Measurements from ENCODE around the gene DCAF7.

The DCAF7 gene, protein sequence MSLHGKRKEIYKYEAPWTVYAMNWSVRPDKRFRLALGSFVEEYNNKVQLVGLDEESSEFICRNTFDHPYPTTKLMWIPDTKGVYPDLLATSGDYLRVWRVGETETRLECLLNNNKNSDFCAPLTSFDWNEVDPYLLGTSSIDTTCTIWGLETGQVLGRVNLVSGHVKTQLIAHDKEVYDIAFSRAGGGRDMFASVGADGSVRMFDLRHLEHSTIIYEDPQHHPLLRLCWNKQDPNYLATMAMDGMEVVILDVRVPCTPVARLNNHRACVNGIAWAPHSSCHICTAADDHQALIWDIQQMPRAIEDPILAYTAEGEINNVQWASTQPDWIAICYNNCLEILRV
- 44.2 to 89.3 (median 87.1) reads per million in 3 experiments for total RNA-seq

DNA sequence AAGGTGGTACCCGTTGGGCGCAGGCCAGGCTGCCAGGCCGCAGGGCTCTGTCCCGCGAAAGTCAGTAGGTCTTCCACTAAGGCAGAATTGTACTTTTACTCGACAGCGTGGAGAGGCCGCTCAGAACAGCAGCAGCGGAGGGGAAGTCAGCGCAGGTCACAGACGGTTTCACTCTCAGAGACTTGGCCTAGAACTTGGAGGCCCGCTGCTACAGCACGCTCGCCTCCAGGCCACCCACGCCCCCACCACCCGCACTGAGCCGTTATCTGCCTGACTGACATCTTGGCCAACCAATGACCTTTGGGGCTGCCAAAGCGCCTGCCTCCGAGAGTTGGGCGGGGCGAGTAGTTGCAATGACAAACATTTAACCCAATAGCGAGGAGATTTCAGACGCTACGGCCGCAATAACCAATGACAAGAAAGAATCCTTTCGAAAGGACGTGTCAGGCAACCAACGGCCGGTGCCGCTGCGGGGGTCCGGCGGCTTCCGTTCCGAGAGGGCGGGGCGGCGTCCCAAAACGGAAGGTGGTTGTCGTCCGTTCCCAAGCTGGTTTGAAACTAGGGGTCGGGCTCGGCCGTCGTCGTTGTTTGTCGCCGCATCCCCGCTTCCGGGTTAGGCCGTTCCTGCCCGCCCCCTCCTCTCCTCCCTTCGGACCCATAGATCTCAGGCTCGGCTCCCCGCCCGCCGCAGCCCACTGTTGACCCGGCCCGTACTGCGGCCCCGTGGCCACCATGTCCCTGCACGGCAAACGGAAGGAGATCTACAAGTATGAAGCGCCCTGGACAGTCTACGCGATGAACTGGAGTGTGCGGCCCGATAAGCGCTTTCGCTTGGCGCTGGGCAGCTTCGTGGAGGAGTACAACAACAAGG lies at the start of gene DCAF7:
TSS of gene DCAF7 (plus strand) at position 532 of the 871 bp plus-strand sequence. CDS start at position 733, 201 bp downstream.
- DNase-seq, result peak; percentile 99

DNA sequence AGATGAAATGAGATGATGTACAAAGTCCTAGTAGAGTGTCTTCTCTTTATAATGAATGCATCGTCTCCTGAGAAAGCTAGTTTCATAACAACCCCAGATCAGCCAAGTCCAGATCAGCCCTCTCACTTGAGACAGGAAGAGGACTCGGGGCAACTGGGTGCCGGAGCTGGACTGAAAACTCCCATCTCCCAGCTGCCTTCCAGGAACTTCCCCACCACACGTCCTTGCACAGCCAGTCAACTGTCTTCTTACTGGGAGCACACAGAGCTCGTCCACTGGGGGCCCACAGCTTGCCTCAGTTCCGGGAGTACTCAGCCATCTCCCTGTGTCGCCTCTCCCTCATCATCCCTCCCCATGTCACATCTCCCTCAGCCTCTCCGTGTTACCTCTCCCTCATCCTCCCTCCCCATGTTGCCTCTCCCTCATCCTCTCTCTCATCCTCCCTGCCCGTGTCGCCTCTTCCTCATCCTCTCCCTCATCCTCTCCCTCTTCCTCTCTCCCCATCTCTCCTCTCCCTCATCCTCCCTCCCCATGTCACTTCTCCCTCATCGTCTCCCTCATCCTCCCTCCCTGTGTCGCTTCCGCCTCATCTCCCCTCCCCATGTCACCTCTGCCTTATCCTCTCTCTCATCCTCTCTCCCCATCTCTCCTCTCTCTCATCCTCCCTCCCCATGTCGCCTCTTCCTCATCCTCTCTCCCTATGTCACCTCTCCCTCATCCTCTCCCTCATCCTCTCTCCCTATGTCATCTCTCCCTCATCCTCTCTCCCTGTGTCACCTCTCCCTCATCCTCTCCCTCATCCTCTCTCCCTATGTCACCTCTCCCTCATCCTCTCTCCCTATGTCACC lies 49.5 kb upstream of the DCAF7 start:
- DNase-seq, result no peak

DNA sequence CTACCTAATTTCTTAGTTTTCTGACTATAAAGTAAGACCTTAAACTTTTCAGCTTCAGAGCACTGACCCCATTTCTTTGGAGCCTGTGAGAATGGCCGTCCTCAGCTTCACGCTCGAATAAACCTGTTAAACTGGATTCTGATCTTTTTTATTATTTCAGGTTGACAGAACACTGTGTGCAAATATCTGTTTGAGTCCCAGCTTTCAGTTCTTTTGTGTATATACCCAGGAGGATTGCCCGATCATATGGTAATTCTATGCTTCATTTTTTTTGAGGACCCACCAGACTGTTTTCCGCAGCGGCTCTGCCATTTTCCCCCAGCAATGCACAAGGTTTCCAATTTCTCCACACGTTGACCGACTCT lies 47.0 kb upstream of the DCAF7 start:
- DNase-seq, result no peak

DNA sequence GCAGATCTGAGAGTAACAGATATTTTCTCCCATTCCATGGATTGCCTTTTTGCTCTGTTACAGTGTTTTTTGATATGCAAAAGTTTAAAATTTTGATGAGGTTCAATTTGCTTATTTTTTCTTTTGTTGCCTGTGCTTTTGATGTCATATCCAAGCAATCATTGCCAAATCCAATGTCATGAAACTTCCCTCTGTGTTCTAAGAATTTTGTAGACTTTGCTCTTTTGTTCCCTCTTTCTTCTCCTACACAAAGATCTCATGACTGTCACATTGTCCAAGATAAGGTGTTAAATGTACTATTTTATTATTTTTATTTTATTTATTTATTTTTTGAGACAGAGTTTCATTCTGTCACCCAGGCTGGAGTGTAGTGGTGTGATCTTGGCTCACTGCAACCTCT lies 46.0 kb upstream of the DCAF7 start:
- DNase-seq, result no peak

DNA sequence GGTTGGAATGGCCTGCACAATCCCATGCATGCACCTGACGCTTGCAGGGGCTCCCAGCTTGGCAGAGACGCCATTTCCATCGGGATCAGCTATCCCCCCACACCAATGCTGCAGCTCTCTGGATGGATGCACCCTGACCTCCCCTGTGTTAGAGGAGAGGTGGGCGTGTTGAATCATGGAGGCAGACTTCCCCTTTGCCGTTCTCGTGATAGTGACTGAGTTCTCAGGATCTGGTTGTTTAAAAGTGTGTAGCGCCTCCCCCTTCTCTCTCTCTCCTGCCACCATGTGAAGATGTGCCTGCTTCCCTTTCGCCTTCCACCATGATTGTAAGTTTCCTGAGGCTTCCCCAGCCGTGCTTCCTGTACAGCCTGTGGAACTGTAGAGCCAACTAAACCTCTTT lies 44.9 kb upstream of the DCAF7 start:
- DNase-seq, result no peak

DNA sequence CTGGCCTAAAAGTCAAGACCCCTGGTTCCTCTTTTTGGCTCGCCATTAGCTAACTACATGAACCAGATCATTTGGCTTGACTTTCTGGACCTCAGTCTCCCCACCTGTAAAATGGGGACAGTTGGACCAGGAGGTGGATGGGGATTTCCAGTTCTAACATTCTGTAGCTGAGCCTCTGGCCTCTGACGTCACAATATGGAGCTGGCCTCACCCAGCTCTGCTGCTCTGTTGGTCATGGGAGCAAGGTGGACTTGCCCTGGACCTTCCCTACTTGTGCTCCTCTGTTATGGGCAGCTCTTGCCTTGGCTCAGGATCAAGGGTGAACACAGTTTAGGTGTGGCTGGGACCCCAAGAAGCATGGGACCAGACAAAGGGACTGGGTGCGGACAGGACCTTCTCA lies 43.6 kb upstream of the DCAF7 start:
- DNase-seq, result no peak

DNA sequence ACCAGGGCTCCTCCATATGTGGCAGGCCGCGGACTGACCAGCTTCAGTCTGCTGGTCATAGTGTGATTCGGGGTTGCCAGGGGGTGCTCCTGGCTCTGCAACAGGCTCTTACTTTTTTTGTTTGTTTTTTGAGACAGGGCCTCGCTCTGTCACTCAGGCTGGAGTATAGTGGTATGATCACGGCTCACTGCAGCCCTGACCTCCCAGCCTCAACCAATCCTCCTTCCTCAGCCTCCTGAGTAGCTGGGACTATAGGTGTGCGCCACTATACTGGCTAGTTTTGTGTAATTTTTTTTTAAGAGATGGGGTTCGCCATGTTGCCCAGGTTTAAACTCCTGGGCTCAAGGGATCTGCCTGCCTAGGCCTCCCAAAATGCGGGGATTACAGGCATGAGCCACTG lies 38.9 kb upstream of the DCAF7 start:
- no peak for DNase-seq

DNA sequence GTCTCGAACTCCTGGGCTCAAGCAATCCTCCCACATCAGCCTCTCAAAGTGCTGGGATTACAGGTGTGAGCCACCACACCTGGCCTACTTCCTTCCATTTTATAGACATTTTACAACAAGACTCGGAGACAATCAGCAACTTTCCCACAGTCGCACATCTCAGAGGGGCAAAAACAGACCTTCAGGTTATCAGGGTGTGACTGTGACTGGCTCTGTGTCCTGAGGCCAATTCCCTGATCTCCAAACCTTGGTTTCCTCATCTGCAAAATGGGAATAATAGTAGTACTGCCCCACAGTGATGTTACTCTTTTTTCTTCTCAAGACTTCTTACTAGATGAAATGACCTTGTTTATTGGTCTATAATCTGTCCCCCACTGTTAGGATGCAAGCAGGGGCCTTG lies 37.9 kb upstream of the DCAF7 start:
- no peak for DNase-seq

DNA sequence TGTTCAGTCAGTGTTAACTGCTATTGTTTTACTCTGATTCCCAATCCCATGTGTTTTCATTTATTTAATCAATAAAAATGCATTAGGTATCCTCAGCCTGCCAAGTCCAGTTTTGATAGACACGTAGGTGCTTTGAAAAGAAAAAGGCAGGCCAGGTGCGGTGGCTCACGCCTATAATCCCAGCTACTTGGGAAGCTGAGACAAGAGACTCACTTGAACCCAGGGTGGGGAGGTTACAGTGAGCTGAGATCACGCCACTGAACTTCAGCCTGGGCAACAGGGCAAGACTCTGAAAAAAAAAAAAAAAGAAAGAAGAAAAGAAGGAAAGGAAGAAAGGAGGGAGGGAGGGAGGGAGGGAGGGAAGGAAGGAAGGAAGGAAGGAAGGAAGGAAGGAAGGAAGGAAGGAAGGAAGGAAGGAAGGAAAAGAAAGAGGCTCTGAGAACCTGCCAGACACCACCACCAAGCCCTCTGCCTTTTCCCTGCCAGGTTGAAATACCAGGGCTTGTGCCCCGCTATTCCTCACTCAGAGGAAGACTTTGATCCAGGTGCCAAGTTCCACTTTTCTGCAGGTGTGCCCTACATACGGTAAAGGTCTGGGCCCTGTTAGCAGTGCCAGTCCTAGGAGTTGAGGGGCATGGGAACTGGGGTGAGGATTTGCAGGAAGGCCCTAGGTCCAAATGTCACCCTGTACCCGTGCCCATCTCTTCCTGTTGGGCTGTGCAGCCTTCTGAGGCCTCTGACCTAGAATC lies 37.2 kb upstream of the DCAF7 start:
- no peak for DNase-seq

DNA sequence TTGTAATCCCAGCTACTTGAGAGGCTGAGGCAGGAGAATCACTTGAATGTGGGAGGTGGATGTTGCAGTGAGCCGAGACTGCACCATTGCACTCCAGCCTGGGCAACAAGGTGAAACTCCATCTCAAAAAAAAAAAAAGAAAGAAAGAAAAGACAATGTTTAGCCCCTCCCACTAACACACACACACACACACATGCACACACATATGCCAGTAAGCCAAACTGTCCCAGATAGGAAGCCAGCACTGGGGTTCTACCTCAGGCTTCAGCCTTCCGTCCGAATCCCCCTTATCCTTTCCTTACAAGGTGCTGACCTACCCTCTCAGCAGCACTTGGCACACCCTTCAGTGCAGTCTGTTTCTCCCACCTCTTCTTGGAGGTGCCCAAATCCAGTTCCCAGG lies 35.8 kb upstream of the DCAF7 start:
- no peak for DNase-seq

DNA sequence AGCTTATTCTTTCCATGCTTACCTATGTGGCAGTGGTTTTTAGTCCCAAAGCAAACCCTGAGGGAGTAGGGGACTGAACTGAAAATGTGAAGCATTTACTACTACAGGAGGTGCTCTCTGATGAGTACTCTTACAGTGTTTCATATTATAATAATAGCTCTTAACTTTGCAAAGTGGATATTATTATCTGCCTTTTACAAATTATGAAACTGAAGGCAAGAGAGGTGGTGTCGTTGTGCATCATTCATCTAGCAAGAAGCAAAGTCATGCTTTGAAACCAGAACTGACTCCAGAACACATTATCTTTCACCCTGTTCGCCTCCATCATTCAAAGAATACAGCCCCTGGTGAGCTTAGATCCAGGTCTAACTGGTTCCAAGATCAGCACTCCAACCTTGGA lies 35.3 kb upstream of the DCAF7 start:
- DNase-seq, result no peak

DNA sequence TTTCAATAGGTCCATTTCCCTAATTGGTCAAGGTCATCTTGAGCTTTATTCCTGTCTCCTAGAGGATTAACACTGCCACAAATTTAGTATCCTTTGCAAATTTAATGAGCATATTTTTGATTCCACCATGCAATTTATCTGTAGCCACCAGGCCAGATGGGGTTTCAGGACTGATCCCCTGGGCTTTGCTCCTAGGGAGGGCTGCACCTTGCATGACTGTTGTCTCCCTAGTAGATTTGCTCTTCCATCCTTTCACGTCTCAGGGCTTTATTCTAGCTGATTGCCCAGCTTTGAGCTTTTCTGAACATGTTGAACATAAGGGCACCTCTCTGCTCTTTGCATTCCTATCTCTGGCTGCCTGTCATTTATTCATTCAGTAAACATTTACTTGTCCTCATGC lies 34.9 kb upstream of the DCAF7 start:
- DNase-seq, result no peak

DNA sequence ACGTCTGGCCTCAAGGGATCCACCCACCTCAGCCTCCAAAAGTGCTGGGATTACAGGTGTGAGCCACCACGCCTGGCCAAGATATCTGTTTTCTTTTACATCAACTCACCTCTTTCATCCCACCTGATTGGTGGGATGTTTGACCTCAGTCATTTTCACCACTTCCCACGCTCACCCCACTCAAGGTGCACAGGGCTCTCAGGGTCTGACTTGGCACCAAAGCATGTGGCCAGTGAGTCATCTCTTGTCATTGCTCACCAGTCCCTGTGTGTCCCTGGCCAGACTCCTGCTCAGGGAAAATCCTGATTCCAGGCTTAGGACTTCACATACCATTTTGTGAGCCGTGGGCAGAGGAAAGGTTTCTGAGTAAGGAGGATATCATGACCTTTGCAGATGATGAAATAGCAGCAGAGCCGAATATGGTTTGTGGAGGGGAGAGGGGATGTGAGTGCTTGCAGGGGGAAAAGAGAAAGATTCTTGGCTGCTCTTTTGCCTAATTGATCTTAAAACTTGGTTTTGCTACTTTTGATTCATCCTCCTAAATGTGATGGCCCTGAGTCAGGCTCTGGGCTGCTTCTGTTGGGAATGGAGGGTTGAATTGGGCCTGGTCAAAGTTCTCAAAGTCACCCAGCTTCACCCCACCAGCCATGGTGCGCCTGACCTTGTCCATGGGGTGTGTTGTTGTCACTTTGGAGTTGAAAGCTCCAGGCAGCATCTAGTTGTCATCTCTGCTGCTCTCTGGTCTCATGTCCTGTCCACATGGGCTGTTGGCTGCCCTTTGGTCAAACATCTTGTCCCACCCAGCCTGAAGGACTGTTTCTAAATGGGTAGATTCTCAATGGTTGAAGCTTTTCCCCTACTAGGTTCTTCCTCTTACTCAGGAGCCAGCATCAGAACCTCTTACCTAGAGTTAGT lies 33.1 kb upstream of the DCAF7 start:
- DNase-seq, result no peak

DNA sequence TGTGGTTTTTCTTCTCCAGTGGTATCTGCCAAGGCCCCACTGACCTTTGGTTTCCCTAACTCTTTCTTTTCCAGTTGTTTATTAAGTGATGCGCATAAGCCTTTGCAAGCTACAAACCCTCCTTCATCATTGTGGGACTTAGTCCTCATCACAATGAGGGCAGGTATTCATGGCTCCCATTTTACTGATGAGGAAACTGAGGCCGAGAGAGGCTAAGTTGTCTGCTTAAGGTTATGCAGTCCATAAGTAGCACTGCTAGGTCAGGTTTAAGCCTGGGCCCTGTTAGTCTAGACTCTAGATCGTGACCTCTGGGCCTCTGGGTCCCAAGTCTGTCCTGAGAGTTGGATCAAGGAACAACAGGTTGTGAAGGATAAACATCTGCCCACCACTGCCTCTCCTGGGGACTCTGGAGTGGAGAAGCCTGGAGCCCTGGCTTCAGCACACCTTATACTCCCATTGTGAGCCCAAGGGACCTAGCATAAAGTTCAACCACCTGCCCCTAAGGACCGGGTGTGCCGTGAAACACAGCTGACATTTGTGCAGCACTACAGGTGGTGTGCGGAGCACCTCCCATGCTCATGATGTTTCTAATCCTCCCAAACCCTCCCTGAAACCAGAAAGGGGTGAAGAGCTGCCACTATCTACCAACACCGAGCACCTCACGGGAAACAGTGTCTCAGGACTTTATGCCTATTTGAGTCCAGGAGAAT lies 32.3 kb upstream of the DCAF7 start:
- DNase-seq, result no peak

DNA sequence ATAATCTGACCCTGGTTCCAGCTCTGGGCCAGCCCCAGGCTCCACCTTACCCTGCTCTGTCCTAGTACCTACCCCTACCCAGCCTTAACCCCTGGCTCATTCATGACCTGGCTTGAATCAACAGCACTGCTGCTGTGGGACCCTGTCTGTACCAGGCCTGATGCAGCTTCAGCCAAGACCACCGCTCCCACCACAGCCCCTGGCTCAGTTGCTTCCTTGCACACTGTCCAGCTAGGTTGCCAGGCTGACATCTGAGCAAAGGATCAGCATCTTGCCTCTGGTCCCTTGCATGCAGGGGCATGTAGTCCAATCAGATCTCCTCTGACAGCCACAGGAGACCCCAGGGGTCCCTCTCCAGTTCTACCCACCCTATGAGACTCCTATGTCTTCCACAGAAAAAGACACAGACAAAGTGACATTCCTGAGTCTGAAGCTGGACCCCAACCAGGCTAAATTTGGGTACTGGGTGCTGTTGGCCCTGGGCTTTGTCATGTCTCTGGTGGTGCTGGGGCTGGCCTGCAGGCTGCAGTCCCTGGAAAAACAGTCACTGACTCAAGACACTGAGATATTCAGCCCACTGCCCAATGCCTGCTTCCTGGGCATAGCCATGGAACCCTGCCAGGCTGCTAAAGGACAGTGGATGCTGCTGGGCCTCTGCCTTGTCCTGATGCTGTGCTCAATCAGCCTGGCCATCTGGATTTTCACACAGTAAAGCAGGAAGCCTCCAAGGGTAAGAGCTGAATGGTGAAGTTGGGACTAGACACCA lies 31.0 kb upstream of the DCAF7 start:
- no peak for DNase-seq

DNA sequence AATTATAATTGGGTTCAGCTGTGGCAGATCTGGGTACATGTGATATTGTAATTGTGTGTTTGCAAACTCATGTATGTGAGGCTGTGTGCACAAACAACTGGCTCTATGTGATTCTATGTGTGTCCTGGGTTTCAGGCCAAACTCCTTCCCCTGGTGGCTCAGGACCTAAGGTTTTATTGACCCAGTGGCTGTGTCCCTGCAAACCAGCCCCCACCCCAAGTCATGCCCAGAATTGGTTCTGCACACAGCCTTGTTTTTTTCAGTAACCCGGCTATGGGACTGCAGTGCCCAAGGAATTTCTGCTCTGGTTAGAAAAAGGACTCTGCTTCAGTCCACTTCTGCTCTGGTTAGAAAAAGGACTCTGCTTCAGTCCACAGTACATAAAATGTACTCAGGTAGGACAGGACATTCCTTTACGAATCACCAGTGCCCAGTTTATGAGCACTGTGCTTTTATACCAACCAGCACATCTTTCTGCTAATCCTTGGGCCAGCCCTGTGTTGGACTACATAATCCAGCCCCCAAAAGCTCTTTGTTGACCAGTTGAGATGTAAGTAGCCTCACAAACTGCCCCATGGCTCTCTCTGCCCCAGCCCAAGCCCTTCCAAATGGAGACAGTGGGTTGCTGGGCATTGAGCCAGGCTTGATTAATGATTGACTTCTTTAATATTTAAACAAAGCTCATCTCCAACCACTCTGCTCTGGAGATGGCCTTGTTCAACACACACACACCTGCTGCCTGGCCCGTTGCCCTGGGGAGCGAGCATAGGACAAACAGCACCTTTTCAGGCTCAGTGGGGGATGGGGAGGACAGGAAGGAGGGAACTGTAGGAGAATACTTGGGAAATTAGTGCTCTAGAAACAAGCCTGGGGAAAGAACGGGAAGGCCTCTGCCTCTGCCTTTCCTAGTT lies 30.1 kb upstream of the DCAF7 start:
- DNase-seq, result no peak

DNA sequence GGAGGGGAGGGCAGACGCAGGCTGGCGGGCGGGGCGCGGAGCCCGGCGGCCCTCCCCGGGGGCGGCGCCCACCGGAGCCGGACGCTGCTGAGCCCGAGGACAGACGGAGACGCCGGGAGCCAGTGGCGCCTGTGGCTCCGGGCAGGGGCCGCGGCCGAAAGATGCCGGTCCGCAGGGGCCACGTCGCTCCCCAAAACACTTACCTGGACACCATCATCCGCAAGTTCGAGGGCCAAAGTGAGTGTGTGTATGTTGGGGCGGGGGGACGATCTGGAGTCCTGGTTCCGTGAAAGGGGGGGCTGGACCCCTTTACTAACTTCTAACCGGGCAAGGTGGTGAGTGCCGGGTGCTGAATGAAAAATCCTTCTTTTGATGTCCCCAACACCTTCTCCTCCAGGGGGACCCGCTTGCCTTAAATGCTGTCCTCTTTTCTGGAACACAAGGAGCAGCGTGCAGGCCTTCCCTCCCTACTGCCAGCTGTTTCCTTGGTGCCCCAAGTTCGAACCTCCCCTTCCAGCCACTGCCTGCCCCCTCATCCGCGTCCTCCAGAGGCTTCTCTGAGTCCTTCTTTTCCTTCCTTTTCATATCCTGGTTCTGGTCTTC lies 26.9 kb upstream of the DCAF7 start, which contains the start of gene KCNH6:
TSS of gene KCNH6 (plus strand) at position 106 of the 603 bp plus-strand sequence. CDS start at position 162, 56 bp downstream.
- no peak for DNase-seq

DNA sequence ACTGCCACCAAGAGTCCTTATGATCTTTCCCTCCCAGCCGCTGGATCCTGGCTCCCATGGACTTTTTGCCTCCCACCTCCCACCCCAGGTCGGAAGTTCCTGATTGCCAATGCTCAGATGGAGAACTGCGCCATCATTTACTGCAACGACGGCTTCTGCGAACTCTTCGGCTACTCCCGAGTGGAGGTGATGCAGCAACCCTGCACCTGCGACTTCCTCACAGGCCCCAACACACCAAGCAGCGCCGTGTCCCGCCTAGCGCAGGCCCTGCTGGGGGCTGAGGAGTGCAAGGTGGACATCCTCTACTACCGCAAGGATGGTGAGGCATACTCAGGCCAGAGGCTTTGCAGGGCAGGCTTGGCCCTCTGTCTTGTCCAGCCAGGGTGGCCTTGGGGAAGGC lies 26.2 kb upstream of the DCAF7 start:
- no peak for DNase-seq

Measured in central memory CD4-positive, alpha-beta T cell (primary cell).